Retina (tissue), 1 donor: Measurements from ENCODE around the gene WRNIP1.

Experiments used
- DNase-seq: peaks from one replicate; pipeline ENCODE4 v3.0.0-alpha.2; 2016

The WRNIP1 gene

GRCh38 chr6:2810092-2810671 is 45.0 kb downstream of the WRNIP1 start:
- DNase-seq: no peak

- DNase-seq: no peak
Observed at GRCh38 chr6:2812695-2813094, 47.5 kb downstream of the WRNIP1 start.

DNA sequence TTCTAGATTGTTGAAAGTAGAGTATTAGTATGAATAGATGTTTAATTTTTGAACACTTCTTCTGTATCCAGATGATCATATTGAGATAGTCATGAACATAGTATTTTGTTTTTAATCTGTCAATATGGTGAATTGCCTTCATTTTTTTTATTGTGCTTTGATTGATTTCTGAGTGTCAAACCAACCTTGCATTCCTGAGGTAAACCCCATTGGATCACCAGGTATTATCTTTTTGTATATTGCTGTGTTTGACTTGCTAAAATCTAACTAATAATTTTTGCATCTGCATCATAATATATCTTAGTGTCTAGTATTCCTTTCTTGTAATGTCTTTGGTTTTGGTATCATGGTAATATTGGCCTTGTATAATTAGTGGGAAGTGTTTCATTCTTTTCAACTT is 51.0 kb downstream of the WRNIP1 start:
- DNase-seq: no peak

- DNase-seq: no peak
Observed at GRCh38 chr6:2817903-2818443, 52.8 kb downstream of the WRNIP1 start.

DNA sequence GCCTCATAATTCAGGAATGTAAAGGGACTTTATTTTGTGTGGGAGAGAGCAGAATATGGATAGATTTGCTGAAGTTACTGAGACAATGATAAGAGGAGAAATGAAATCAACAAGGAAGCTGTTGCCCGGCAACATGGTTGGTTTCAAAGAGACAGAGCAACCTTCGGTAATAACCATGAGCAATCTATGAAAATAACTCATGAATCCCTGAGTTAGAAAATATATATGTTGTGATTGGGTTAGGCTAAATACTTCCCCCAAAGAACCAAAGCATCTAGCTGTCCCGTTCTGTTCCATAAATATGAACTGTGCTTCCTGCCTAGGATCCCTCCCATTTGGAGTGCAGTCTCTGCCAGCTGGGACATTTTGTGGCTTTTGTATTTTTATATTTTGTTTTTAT is 53.4 kb downstream of the WRNIP1 start:
- DNase-seq: no peak

DNA sequence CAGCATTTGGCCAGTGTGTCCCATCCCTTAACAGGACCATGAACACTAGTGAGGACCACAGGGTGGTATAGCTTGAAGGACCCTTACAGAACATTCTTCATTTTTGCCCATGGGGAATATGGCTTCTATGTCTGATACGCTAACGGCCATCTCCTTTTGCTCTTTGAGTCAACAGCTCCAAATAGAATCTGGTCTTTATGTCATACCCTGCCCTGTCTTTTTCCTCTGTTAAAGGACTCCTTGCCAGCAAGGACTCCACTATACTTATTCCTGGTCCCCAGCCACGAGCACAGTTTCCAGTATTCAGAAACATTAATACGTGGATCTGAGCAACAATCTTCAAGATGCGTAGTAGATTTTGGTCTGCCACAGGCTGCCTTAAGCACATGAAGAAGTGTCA is 53.9 kb downstream of the WRNIP1 start:
- no peak for DNase-seq

DNA sequence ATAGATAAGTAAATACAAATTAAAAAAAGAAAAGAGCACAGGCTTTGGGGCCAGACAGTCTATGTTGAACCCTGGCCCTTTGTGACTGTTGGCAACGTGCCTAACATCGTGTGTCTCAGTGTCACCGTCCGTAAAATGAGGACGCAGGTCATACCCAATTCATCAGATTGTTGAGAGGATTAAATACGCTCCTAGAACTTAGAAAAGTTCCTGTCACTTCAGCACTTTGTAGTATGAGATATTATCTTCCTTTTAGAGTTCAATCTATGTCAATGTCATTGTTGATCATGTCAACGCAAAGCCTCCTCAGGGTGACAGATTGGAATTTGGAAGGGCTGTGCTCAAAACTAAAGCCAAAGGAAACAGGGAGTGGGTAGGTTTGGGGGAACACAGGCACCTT is 54.8 kb downstream of the WRNIP1 start:
- peak; percentile 38 for DNase-seq

DNA sequence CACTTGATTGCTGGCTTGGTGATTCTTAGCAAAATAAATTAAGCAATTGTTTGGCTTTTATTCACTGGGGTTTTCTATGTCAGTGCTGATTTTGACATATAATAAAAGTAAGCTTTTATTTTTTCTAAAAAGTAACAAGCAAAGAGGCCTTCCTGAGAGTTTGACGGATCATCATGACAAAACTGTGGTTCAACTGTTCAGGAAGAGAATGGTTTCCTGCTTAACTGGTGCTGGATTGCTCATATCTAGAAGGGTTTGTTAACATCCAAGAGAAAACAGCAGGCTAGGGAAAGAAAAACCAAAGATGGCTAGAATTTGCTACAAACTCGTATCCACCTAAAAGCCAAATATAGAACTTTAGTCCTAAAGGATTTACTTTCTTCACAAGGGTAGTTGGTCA is 55.2 kb downstream of the WRNIP1 start:
- DNase-seq: no peak

DNA sequence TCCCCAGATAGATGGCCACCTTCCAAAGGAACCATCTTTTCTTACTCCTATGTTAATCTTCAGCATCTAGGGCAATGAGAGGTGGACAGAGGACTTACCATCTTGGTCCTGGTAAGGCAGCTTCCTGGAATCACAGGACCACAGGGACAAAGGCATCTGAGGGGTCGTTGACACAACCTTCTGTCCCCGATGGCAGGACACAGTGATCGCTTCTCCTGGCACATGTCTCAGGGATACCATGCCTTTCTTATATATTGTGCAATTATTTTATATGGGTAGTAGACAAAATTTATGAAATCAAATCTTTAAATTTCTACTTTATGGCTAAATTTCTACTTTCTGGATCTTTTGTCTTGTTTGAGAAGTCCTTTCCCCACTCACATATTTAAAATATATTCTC is 56.4 kb downstream of the WRNIP1 start:
- DNase-seq: no peak

- no peak for DNase-seq
Observed at GRCh38 chr6:2823104-2823850, 58.1 kb downstream of the WRNIP1 start.

- DNase-seq: no peak
Observed at GRCh38 chr6:2826131-2826530, 60.9 kb downstream of the WRNIP1 start.

DNA sequence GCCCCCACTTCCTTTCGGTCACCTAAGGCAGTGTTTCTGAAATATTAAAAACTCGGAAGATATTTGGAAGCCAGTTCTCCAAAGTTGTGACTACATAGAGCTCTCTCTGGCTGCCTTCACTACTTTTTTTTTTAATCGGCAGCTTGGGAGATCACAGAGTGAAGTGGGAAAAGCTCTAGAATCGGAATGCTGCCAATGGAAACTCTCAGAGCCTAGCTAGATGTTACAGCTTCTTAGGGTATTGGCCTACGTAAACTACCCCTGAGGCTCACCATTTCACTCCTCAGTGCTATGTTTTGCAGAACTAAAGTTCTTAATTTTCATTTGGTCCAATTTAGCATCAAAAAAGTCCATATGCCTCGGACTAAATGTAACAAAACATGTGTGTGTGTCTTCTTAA is 61.9 kb downstream of the WRNIP1 start:
- no peak for DNase-seq

GRCh38 chr6:2828629-2829028 is 63.4 kb downstream of the WRNIP1 start:
- no peak for DNase-seq

- DNase-seq: no peak
Observed at GRCh38 chr6:2829253-2829652, 64.1 kb downstream of the WRNIP1 start.

- no peak for DNase-seq
Observed at GRCh38 chr6:2830183-2830582, 65.0 kb downstream of the WRNIP1 start.

DNA sequence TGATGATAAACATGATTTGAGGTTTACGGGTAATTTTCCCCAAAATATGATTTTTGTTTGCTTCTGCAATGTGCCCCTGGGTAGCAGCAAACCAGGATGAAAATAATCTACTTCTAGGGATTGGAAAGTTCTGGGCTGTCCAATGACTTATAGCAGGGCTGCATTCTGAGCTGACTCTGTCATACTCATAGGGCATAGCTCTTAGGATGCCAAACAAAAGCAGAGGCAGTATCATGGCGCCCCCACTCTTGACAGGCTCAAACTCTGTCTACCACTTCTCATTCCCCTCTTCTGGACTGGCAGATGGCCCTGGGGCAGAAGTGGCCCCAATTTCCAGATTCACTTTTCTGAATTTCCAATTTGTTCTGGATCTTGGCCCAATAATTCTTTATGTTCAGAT is 66.2 kb downstream of the WRNIP1 start:
- no peak for DNase-seq

DNA sequence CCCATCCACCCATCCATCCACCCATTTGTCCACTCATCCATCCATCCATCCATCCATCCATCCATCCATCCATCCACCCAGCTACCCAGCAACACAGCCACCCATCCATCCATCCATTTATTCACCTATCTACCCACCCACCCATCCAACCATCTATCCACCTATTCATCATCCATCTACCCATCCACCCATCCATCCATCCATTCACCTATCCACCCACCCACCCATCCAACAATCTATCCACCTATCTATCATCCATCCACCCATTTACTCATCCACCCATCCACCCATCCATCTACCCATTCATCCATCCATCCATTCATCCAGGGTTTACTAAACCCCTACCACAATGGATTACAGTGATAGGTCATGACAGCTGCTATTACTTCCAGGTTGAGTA is 69.1 kb downstream of the WRNIP1 start:
- no peak for DNase-seq
